Measurements from ENCODE around the gene SPDYC. TPM values are rescaled to one million over a fixed set of nuclear protein-coding genes. Genes with fewer than 3 reads are reported as not detected.

The SPDYC gene
- polyA plus RNA-seq, 1 experiment: not detected

- H3K9me3 ChIP-seq (ENCODE audit: control insufficient read depth, insufficient read depth, low read length): no peaks in the 10 kb centered on the region; the same call in 1 of the 2 replicates
- ChIA-PET POLR2A (interaction anchor here (0.6 to 2.6 kb wide), 14 partner anchors 8 to 724 kb away, joined by 3 to 20 read pairs (median 4); partner anchors contain the start of genes CAPN1, FAU, MRPL49 and SAC3D1), CTCF (interaction anchor here (1.3 kb wide), 1 partner anchor 219 kb away, joined by 5 read pairs; no protein-coding TSS in a partner anchor)
- peak within 1 kb of the TSS; percentile 99 for H3K27ac ChIP-seq (ENCODE audit: low read depth, low read length)
- DNase-seq (ENCODE audit: low read depth, low spot score): peak; percentile 67
- TF ChIP-seq CTCF (IDR thresholded peaks at IDR 0.05; ENCODE audit: low read depth, low read length): no peak
- H3K4me3 ChIP-seq (ENCODE audit: low read depth, low read length): peak within 1 kb of the TSS; percentile 95
- H3K27me3 ChIP-seq (ENCODE audit: control insufficient read depth, insufficient read depth, low read length): no peaks in the 10 kb centered on the region
Measured at GRCh38 chr11:65134240-65134951, 35.6 kb upstream of the SPDYC start, which contains the start of gene SYVN1. Gene SYVN1, minus strand, starts transcription at chr11:65134519. Its CDS starts 918 bp downstream, at chr11:65133601.

- ChIA-PET CTCF (interaction anchor here (0.9 to 1.3 kb wide), 3 partner anchors 9 to 218 kb away, joined by 3 to 5 read pairs (median 4); no protein-coding TSS in a partner anchor), POLR2A (interaction anchor here (0.6 to 2.6 kb wide), 14 partner anchors 9 to 431 kb away, joined by 3 to 20 read pairs (median 4); partner anchors contain the start of genes CAPN1, FAU, MRPL49 and SAC3D1)
- Histone ChIP-seq H3K9me3 (ENCODE audit: control insufficient read depth, insufficient read depth, low read length) (no peaks in the 10 kb centered on the region), H3K27me3 (ENCODE audit: control insufficient read depth, insufficient read depth, low read length) (peaks cover 1% of the 10 kb centered on the region), H3K4me3 (ENCODE audit: low read depth, low read length) (peak overlapping the region; percentile 95), H3K27ac (ENCODE audit: low read depth, low read length) (peak overlapping the region; percentile 99)
- DNase-seq (ENCODE audit: low read depth, low spot score): peak; percentile 92
- TF ChIP-seq CTCF (IDR thresholded peaks at IDR 0.05; ENCODE audit: low read depth, low read length): no peak
Measured at GRCh38 chr11:65134952-65135632, 34.9 kb upstream of the SPDYC start.

- H3K4me3 ChIP-seq (ENCODE audit: low read depth, low read length): peak overlapping the region; percentile 95
- TF ChIP-seq CTCF (IDR thresholded peaks at IDR 0.05; ENCODE audit: low read depth, low read length): no peak
- H3K9me3 ChIP-seq (ENCODE audit: control insufficient read depth, insufficient read depth, low read length): no peaks in the 10 kb centered on the region
- DNase-seq (ENCODE audit: low read depth, low spot score): no peak
- CTCF ChIA-PET: interaction anchor here (0.9 to 1.3 kb wide), 3 partner anchors 9 to 217 kb away, joined by 3 to 5 read pairs (median 4); no protein-coding TSS in a partner anchor
- peaks cover 2% of the 10 kb centered on the region for H3K27me3 ChIP-seq (ENCODE audit: control insufficient read depth, insufficient read depth, low read length)
- H3K27ac ChIP-seq (ENCODE audit: low read depth, low read length): no peak overlapping the region
- POLR2A ChIA-PET: interaction anchor here (0.6 to 2.6 kb wide), 13 partner anchors 9 to 431 kb away, joined by 3 to 20 read pairs (median 4); partner anchors contain the start of genes CAPN1, FAU, MRPL49 and SPDYC
Measured at GRCh38 chr11:65135633-65136145, 34.3 kb upstream of the SPDYC start.

- H3K4me3 ChIP-seq (ENCODE audit: low read depth, low read length): no peak overlapping the region
- ChIA-PET CTCF (interaction anchor here (0.6 to 0.7 kb wide), 2 partner anchors 26 to 108 kb away, joined by 3 to 4 read pairs; no protein-coding TSS in a partner anchor), POLR2A (interaction anchor here (0.6 kb wide), 1 partner anchor 374 kb away, joined by 3 read pairs; no protein-coding TSS in a partner anchor)
- no peak for TF ChIP-seq CTCF (IDR thresholded peaks at IDR 0.05; ENCODE audit: low read depth, low read length)
- peaks cover 9% of the 10 kb centered on the region for H3K27me3 ChIP-seq (ENCODE audit: control insufficient read depth, insufficient read depth, low read length)
- no peak overlapping the region for H3K27ac ChIP-seq (ENCODE audit: low read depth, low read length)
- H3K9me3 ChIP-seq (ENCODE audit: control insufficient read depth, insufficient read depth, low read length): no peaks in the 10 kb centered on the region
- no peak for DNase-seq (ENCODE audit: low read depth, low spot score)
Measured at GRCh38 chr11:65136515-65137096, 33.4 kb upstream of the SPDYC start.
